OCI-LY1 (cell line): ENCODE results near the gene GPR158.

Source experiments
- H2AFZ ChIP-seq: fragments of 200-600 bp; sonication (generic), shearing (Covaris generic); 2 replicates; pipeline ENCODE4 v1.6.0; 2014; ENCODE audit warnings: antibody characterized with exemption, mild to moderate bottlenecking, low read length
- H3F3A ChIP-seq: fragments of 200-600 bp; sonication (generic), shearing (Covaris generic); 2 replicates; pipeline ENCODE4 v1.6.0; 2014; ENCODE audit warnings: mild to moderate bottlenecking, antibody characterized with exemption, low read length, moderate library complexity; ENCODE audit not compliant: insufficient read depth
- H3K27ac ChIP-seq: fragments of 200-600 bp; sonication (generic); 2 replicates; pipeline ENCODE4 v1.5.1; 2014; ENCODE audit warnings: low read length, mixed run types, mild to moderate bottlenecking, low read depth; ENCODE audit not compliant: poor library complexity, severe bottlenecking
- H3K27me3 ChIP-seq: fragments of 200-600 bp; sonication (generic); 2 replicates; pipeline ENCODE4 v1.6.0; 2014; ENCODE audit warnings: antibody characterized with exemption, mild to moderate bottlenecking, low read length, moderate library complexity; ENCODE audit not compliant: insufficient read depth
- H3K36me3 ChIP-seq: fragments of 200-600 bp; sonication (generic); 2 replicates; pipeline ENCODE4 v1.6.1; 2014; ENCODE audit warnings: mild to moderate bottlenecking, antibody characterized with exemption, low read length, moderate library complexity, mixed read lengths; ENCODE audit not compliant: insufficient read depth
- H3K4me1 ChIP-seq: fragments of 200-600 bp; sonication (generic); 2 replicates; pipeline ENCODE4 v1.5.1; 2014; ENCODE audit warnings: mild to moderate bottlenecking, low read length, moderate library complexity; ENCODE audit not compliant: insufficient read depth, severe bottlenecking
- H3K4me2 ChIP-seq: fragments of 200-600 bp; sonication (generic), shearing (Covaris generic); 2 replicates; pipeline ENCODE4 v1.6.1; 2014; ENCODE audit warnings: low read length
- H3K4me3 ChIP-seq: fragments of 200-600 bp; sonication (generic); 2 replicates; pipeline ENCODE4 v1.5.1; 2014; ENCODE audit warnings: low read length, low read depth, mild to moderate bottlenecking, mixed read lengths; ENCODE audit not compliant: poor library complexity, severe bottlenecking
- H3K79me2 ChIP-seq: fragments of 200-600 bp; shearing (Covaris generic); 2 replicates; pipeline ENCODE4 v1.6.1; 2016; ENCODE audit warnings: mixed run types, low read length, mixed read lengths; ENCODE audit not compliant: insufficient read depth
- H3K9ac ChIP-seq: fragments of 200-600 bp; sonication (generic), shearing (Covaris generic); 2 replicates; pipeline ENCODE4 v1.6.1; 2014; ENCODE audit warnings: mild to moderate bottlenecking, low read length, mixed read lengths
- H3K9me2 ChIP-seq: fragments of 200-600 bp; sonication (generic), shearing (Covaris generic); 2 replicates; pipeline ENCODE4 v1.6.1; 2014; ENCODE audit warnings: low read depth, mild to moderate bottlenecking, low read length, mixed read lengths
- H3K9me3 ChIP-seq: fragments of 200-600 bp; shearing (Covaris generic); 2 replicates; pipeline ENCODE4 v1.6.1; 2014; ENCODE audit warnings: low read length, mixed read lengths
- H4K20me1 ChIP-seq: fragments of 200-600 bp; sonication (generic), shearing (Covaris generic); 2 replicates; pipeline ENCODE4 v1.6.0; 2016; ENCODE audit warnings: mild to moderate bottlenecking, low read length; ENCODE audit not compliant: insufficient read depth
- EZH2 ChIP-seq: fragments of 200-600 bp; sonication (generic), shearing (Covaris generic); IDR thresholded peaks from 2 replicates; pipeline ENCODE4 v1.8.0; 2017; ENCODE audit warnings: borderline replicate concordance, mixed run types, mild to moderate bottlenecking, antibody characterized with exemption, low read length, moderate library complexity, mixed read lengths
- TF ChIP-seq, protein P1 (sequence below): fragments of 200-600 bp; sonication (generic), shearing (Covaris generic); IDR thresholded peaks from 2 replicates; pipeline ENCODE4 v1.5.1; 2017; ENCODE audit warnings: mild to moderate bottlenecking, antibody characterized with exemption, low read length, moderate library complexity, mixed read lengths

The GPR158 gene

DNA sequence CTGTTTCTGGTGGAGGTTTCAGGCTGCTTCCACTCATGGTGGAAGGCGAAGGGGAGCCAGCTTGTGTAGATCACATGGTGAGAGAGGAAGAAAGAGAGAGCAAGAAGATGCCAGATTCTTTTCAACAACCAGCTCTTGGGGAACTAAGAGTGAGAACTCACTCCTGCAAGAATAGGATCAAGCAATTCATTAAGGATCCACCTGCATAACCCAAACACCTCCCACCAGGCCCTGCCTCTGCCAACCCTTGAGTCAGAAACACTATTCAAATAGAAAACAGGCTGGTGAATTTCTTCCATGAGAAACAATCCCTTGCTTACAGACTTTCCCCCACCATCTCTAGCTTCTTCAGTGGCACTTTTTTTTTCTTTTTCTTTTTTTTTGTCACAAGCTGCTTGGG is 317.2 kb downstream of the GPR158 start:
- Histone ChIP-seq H3K27me3 (no peaks in the 10 kb centered on the region), H3F3A (no peaks in the 10 kb centered on the region), H3K9ac (no peak overlapping the region), H3K79me2 (no peaks in the 10 kb centered on the region), H4K20me1 (no peaks in the 10 kb centered on the region), H3K9me2 (no peaks in the 10 kb centered on the region), H3K4me1 (no peaks in the 10 kb centered on the region), H3K27ac (no peak overlapping the region), H3K4me3 (no peak overlapping the region), H2AFZ (no peak overlapping the region), H3K4me2 (no peak overlapping the region), H3K36me3 (no peaks in the 10 kb centered on the region), H3K9me3 (no peaks in the 10 kb centered on the region)
- TF ChIP-seq, protein P1, sequence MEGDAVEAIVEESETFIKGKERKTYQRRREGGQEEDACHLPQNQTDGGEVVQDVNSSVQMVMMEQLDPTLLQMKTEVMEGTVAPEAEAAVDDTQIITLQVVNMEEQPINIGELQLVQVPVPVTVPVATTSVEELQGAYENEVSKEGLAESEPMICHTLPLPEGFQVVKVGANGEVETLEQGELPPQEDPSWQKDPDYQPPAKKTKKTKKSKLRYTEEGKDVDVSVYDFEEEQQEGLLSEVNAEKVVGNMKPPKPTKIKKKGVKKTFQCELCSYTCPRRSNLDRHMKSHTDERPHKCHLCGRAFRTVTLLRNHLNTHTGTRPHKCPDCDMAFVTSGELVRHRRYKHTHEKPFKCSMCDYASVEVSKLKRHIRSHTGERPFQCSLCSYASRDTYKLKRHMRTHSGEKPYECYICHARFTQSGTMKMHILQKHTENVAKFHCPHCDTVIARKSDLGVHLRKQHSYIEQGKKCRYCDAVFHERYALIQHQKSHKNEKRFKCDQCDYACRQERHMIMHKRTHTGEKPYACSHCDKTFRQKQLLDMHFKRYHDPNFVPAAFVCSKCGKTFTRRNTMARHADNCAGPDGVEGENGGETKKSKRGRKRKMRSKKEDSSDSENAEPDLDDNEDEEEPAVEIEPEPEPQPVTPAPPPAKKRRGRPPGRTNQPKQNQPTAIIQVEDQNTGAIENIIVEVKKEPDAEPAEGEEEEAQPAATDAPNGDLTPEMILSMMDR: no peak
- no peak for TF ChIP-seq EZH2

DNA sequence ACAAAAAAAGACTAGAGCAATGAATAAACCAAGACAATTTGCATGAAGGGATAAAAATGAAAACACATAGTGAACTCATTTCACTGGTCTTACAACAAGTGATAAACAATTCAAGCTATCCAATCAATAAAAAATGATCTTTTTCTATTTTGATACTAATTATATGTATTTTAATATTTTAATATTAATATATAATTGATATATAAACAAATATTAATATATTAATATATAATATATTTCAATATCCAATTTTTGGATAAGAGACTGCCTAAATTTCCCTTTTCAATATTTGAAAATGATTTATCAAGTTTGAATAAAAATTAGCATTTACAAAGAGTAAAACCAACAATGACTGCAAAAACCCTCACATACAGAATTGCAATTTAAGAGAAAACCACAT is 317.9 kb downstream of the GPR158 start:
- no peak overlapping the region for H3K27ac ChIP-seq
- no peaks in the 10 kb centered on the region for H3K79me2 ChIP-seq
- H3K4me2 ChIP-seq: no peak overlapping the region
- no peak overlapping the region for H3K9ac ChIP-seq
- H4K20me1 ChIP-seq: no peaks in the 10 kb centered on the region
- H3K9me2 ChIP-seq: no peaks in the 10 kb centered on the region
- H3K36me3 ChIP-seq: no peaks in the 10 kb centered on the region
- H3K4me1 ChIP-seq: no peaks in the 10 kb centered on the region
- no peaks in the 10 kb centered on the region for H3K9me3 ChIP-seq
- no peaks in the 10 kb centered on the region for H3F3A ChIP-seq
- TF ChIP-seq, protein P1: no peak
- TF ChIP-seq EZH2: no peak
- H2AFZ ChIP-seq: no peak overlapping the region
- no peak overlapping the region for H3K4me3 ChIP-seq
- H3K27me3 ChIP-seq: no peaks in the 10 kb centered on the region

DNA sequence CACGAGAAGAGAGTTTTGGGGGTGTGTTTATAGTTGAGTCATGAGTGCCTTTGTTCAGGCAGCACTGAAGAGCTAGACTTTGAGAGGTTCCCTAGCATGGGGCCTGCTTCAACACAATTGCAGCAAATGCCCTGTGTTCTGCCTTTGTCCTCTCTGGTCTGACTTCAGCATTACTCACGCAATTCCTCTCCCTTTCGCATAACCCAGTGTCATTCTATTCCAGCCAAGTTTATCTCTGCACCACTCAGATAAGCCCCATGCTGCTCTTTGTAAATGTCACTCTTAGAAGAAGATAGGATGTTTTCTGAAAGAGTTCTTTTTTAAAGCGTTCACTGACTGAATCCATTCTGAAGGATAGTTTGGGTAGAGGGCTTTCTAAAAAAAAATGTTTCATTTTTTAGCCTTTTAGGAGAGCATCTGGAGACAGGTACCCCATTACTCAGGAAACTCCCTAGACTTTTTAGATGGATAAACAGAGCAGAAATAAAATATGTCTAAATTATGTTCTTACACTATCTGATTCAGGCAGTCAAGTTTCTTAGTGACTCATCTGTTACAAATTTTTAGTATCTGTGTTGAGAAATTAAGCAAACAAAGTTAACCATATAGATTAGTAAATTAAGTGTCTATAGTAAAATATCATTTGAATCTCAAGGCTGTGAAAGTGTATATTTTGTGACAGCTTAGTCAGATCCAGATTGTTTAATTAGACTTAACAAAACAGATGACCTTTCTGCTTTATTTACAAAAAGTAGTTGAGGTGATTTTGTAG is 318.5 kb downstream of the GPR158 start:
- Histone ChIP-seq H3K27me3 (no peaks in the 10 kb centered on the region), H3K79me2 (no peaks in the 10 kb centered on the region), H3K9me2 (no peaks in the 10 kb centered on the region), H3F3A (no peaks in the 10 kb centered on the region), H3K4me3 (no peak overlapping the region), H3K9ac (no peak overlapping the region), H4K20me1 (no peaks in the 10 kb centered on the region), H3K4me1 (no peaks in the 10 kb centered on the region), H2AFZ (no peak overlapping the region), H3K9me3 (no peaks in the 10 kb centered on the region), H3K4me2 (no peak overlapping the region), H3K36me3 (no peaks in the 10 kb centered on the region), H3K27ac (no peak overlapping the region)
- TF ChIP-seq, protein P1: no peak
- no peak for TF ChIP-seq EZH2
